ENCODE results near the gene CD58. TPM values are rescaled to one million over a fixed set of nuclear protein-coding genes. Genes with fewer than 3 reads are reported as not detected.

CD58 gene
- total RNA-seq, 4 donors from 2014 or later, result 20.3 to 23.4 (median 21.7) TPM

- Histone ChIP-seq H3K27me3 (no peaks in the 10 kb centered on the region), H3K9me3 (no peaks in the 10 kb centered on the region), H3K36me3 (peaks cover 6 to 68% (median 51%) of the 10 kb centered on the region in 4 donors), H3K4me3 (no peak overlapping the region), H3K4me1 (no peaks in the 10 kb centered on the region), H3K27ac (replicated peaks in 1 of 4) (no peak overlapping the region)
- no peak for DNase-seq (ENCODE audit: extremely low spot score)
- 85% methylated on average over 3 of the region's 3 CpGs for WGBS
- no peak for TF ChIP-seq CTCF (IDR thresholded peaks at IDR 0.05)
- no peak for TF ChIP-seq EP300 (IDR thresholded peaks at IDR 0.05)
- TF ChIP-seq POLR2A (IDR thresholded peaks at IDR 0.05; ENCODE audit: low read depth), result no peak
- no peak for TF ChIP-seq POLR2AphosphoS5 (IDR thresholded peaks at IDR 0.05)
- intact Hi-C loops (cut with DNase I), result no loop called here
Observed at GRCh38 chr1:116537040-116537831, 33.6 kb downstream of the CD58 start.

- Histone ChIP-seq H3K4me1 (no peaks in the 10 kb centered on the region), H3K27ac (replicated peaks in 1 of 4) (no peak overlapping the region), H3K9me3 (no peaks in the 10 kb centered on the region), H3K36me3 (peaks cover 6 to 63% (median 46%) of the 10 kb centered on the region in 4 donors), H3K27me3 (no peaks in the 10 kb centered on the region), H3K4me3 (no peak overlapping the region)
- intact Hi-C loops (cut with DNase I), result no loop called here
- no peak for DNase-seq (ENCODE audit: extremely low spot score)
- WGBS, result 82% methylated on average over 40 of the region's 45 CpGs
- TF ChIP-seq CTCF (IDR thresholded peaks at IDR 0.05) (no peak), POLR2A (IDR thresholded peaks at IDR 0.05; ENCODE audit: low read depth) (no peak), EP300 (IDR thresholded peaks at IDR 0.05) (no peak), POLR2AphosphoS5 (IDR thresholded peaks at IDR 0.05) (no peak)
Observed at GRCh38 chr1:116534014-116534739, 36.6 kb downstream of the CD58 start.

GRCh38 chr1:116533429-116533820, 37.4 kb downstream of the CD58 start:
- no peaks in the 10 kb centered on the region for H3K27me3 ChIP-seq
- no peaks in the 10 kb centered on the region for H3K4me1 ChIP-seq
- H3K4me3 ChIP-seq, result no peak overlapping the region
- intact Hi-C loops (cut with DNase I), result no loop called here
- no peaks in the 10 kb centered on the region for H3K9me3 ChIP-seq
- WGBS, result 91% methylated on average over 3 of the region's 3 CpGs
- TF ChIP-seq EP300 (IDR thresholded peaks at IDR 0.05), result no peak
- TF ChIP-seq CTCF (IDR thresholded peaks at IDR 0.05), result no peak
- TF ChIP-seq POLR2A (IDR thresholded peaks at IDR 0.05; ENCODE audit: low read depth), result no peak
- no peak for TF ChIP-seq POLR2AphosphoS5 (IDR thresholded peaks at IDR 0.05)
- no peak for DNase-seq (ENCODE audit: extremely low spot score)
- H3K36me3 ChIP-seq, result peaks cover 6 to 56% (median 39%) of the 10 kb centered on the region in 4 donors
- no peak overlapping the region for H3K27ac ChIP-seq (replicated peaks in 1 of 4)

GRCh38 chr1:116532671-116533428, 38.0 kb downstream of the CD58 start:
- WGBS, result 94% methylated on average over 23 of the region's 23 CpGs
- no peaks in the 10 kb centered on the region for H3K4me1 ChIP-seq
- TF ChIP-seq CTCF (IDR thresholded peaks at IDR 0.05), result no peak
- no peak for TF ChIP-seq POLR2AphosphoS5 (IDR thresholded peaks at IDR 0.05)
- TF ChIP-seq POLR2A (IDR thresholded peaks at IDR 0.05; ENCODE audit: low read depth), result no peak
- TF ChIP-seq EP300 (IDR thresholded peaks at IDR 0.05), result no peak
- H3K4me3 ChIP-seq, result no peak overlapping the region
- no peaks in the 10 kb centered on the region for H3K27me3 ChIP-seq
- intact Hi-C loops (cut with DNase I), result no loop called here
- no peak overlapping the region for H3K27ac ChIP-seq (replicated peaks in 1 of 4)
- peaks cover 6 to 53% (median 38%) of the 10 kb centered on the region in 4 donors for H3K36me3 ChIP-seq
- DNase-seq (ENCODE audit: extremely low spot score), result no peak
- H3K9me3 ChIP-seq, result no peaks in the 10 kb centered on the region
